Ishikawa (cell line): ENCODE measurements around the gene HGS.

Source experiments
- CEBPB ChIP-seq: IDR thresholded peaks from 2 replicates; pipeline ENCODE4 v1.6.1; 2012
- CREB1 ChIP-seq: IDR thresholded peaks from 2 replicates; pipeline ENCODE4 v1.6.1; 2012; ENCODE audit warnings: low read depth
- EGR1 ChIP-seq: IDR thresholded peaks from 2 replicates; pipeline ENCODE4 v1.6.1; 2012
- EP300 ChIP-seq: IDR thresholded peaks from 2 replicates; pipeline ENCODE4 v1.6.1; 2012; ENCODE audit warnings: borderline replicate concordance
- FOXM1 ChIP-seq: IDR thresholded peaks from 2 replicates; pipeline ENCODE4 v1.6.1; 2012; ENCODE audit warnings: low read depth, borderline replicate concordance
- NFIC ChIP-seq: IDR thresholded peaks from 2 replicates; pipeline ENCODE4 v1.6.1; 2012
- RAD21 ChIP-seq: IDR thresholded peaks from 2 replicates; pipeline ENCODE4 v1.6.1; 2012; ENCODE audit warnings: low read depth
- TAF1 ChIP-seq: IDR thresholded peaks from 2 replicates; pipeline ENCODE4 v1.6.1; 2012; ENCODE audit warnings: low read depth, mild to moderate bottlenecking
- TCF12 ChIP-seq: IDR thresholded peaks from 2 replicates; pipeline ENCODE4 v1.6.1; 2012; ENCODE audit warnings: low read depth
- TEAD4 ChIP-seq: IDR thresholded peaks from 2 replicates; pipeline ENCODE4 v1.6.1; 2012
- YY1 ChIP-seq: IDR thresholded peaks from 2 replicates; pipeline ENCODE4 v1.6.1; 2012; ENCODE audit warnings: low read depth
- ZBTB7A ChIP-seq: IDR thresholded peaks from 2 replicates; pipeline ENCODE4 v1.6.1; 2012; ENCODE audit warnings: low read depth
- TF ChIP-seq, protein P1 (sequence below): IDR thresholded peaks from 2 replicates; pipeline ENCODE4 v1.6.1; 2012
- TF ChIP-seq, protein P2 (sequence below): IDR thresholded peaks from 2 replicates; pipeline ENCODE4 v1.6.1; 2012
- TF ChIP-seq, protein P3 (sequence below): IDR thresholded peaks from 2 replicates; pipeline ENCODE4 v1.6.1; 2012; ENCODE audit warnings: low read depth, mild to moderate bottlenecking

HGS gene

DNA sequence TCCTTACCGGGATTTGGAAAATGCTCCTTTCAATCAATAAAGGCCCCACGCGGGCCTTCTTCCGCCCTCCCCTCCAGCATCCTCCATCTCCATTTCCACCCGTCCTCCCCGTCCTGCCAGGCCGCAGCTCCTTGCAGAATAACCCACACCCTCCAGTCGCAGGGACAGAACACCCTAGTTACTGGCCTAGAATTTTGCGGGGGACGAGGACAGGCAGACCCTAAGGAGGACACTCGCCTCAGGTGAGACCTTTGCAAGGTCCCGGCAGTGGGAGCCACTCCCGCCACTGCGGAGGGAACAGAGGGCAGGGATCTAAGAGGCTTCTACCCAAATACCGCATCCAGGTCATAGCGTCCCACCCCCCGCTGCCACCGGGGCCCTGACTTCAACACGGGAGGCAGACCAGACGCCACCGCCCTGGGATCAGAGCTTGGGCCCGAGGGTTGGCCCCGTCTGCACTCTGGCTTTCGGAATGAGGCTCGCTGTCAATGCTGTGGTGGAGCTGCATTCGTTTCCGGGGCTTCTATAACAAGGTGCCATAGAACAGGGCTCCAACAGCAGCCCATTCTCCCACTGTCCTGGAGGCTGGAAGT is 55.1 kb downstream of the HGS start:
- TF ChIP-seq, protein P1, sequence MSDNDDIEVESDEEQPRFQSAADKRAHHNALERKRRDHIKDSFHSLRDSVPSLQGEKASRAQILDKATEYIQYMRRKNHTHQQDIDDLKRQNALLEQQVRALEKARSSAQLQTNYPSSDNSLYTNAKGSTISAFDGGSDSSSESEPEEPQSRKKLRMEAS = no peak
- no peak for TF ChIP-seq YY1
- no peak for TF ChIP-seq RAD21
- no peak for TF ChIP-seq CREB1
- TF ChIP-seq FOXM1 = no peak
- no peak for TF ChIP-seq TCF12
- TF ChIP-seq ZBTB7A = no peak
- no peak for TF ChIP-seq EGR1
- TF ChIP-seq TAF1 = no peak
- no peak for TF ChIP-seq CEBPB

DNA sequence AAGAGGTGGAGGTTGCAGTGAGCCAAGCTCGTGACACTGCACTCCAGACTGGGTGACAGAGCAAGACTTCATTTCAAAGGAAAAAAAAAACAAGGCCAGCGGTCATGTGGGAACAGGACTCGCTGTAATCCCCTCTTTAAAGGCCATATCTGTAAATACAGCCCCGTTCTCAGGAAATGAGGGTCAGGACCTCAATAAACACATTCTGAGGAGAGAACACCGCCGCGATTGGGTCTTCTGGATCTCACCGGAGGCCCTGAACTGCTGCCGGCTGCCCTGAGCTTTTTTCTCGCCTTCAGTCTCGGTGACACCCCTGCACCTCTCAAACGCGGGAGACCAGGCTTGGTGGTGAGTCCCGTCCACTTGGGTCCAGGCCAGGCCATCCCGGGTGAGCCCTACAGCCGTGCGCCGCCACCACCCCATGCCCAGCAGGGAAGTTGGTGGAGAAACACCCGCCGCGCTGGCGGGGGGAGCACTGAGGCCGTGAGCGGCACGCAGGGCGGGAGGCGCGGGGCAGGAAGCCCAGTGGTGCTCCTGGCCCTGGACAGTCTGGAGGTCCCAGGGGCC is 56.7 kb downstream of the HGS start:
- TF ChIP-seq CEBPB (no peak), TAF1 (no peak), EP300 (no peak), EGR1 (no peak), TEAD4 (no peak), CREB1 (no peak), TCF12 (no peak), RAD21 (no peak)
- TF ChIP-seq, protein P1 = no peak

DNA sequence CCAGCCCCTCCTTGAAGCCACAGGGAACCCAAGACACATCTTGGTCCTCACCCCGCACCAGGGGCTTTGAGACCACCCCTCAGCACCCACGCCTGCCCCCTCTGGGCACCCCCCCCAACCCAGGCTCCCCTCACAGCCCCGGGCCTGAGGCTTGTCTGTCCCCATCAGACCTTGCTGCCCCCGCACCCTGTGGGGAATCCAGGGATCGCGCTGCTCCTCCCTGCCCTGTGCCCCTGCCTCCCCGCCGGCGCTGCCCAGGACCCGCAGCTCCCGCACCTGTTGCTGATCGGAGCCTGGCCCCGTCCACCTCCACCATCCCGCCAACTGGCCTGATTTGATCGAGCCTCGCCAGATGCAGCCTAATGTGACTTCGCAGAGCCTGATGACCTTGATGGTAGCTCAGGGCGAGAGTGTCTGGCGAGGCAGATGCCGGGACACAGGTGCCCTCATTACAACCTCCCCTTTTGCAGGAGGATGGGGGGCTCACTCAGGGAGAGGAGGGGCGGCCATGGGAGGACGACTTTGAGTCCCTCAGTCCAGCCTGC is 57.3 kb downstream of the HGS start:
- TF ChIP-seq CEBPB (no peak), ZBTB7A (0 out of 2 replicates have a peak, but pooled peaks have one; percentile 27)

DNA sequence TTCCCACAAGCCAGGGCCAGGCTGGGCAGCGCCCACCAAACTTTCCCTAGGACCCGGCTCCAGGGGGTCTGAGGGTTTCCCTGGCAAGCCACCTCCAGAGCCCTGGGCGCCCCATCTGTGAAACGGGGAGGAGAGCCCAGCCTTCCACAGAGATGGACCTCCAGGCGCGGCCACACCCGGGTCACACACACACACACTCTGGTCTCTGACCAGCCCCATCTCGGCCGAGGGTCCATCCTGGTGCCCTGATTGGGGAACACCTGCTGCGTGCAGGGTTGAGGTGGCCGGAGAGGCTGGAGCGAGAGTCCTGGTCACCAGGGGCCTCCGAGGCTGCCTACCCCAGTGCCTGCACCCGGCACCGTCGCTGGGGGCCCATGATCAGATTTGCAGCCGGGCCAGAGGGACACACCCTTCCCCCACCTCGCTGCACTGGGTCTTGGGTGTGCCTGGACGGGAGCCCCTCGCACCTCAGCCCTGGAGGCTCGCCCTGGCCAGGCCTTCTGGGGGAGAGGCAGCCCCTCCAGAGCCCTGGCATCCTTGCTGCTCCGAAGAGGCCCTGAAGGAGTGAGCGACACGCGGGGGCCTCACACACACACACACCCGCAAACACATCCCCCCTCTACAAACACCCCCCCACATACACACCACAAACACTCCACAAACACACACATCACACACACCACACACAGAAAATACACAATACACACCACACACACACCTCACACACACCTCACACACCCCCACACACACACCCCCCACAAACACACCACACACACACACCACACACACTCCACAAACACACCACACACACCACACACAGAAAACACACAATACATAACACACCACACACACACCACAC is 58.0 kb downstream of the HGS start:
- TF ChIP-seq FOXM1 (no peak), RAD21 (no peak), NFIC (no peak), CREB1 (no peak), ZBTB7A (no peak), TAF1 (no peak), YY1 (no peak)
- TF ChIP-seq, protein P1 = no peak
- TF ChIP-seq, protein P2, sequence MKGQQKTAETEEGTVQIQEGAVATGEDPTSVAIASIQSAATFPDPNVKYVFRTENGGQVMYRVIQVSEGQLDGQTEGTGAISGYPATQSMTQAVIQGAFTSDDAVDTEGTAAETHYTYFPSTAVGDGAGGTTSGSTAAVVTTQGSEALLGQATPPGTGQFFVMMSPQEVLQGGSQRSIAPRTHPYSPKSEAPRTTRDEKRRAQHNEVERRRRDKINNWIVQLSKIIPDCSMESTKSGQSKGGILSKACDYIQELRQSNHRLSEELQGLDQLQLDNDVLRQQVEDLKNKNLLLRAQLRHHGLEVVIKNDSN = no peak
- TF ChIP-seq, protein P3, sequence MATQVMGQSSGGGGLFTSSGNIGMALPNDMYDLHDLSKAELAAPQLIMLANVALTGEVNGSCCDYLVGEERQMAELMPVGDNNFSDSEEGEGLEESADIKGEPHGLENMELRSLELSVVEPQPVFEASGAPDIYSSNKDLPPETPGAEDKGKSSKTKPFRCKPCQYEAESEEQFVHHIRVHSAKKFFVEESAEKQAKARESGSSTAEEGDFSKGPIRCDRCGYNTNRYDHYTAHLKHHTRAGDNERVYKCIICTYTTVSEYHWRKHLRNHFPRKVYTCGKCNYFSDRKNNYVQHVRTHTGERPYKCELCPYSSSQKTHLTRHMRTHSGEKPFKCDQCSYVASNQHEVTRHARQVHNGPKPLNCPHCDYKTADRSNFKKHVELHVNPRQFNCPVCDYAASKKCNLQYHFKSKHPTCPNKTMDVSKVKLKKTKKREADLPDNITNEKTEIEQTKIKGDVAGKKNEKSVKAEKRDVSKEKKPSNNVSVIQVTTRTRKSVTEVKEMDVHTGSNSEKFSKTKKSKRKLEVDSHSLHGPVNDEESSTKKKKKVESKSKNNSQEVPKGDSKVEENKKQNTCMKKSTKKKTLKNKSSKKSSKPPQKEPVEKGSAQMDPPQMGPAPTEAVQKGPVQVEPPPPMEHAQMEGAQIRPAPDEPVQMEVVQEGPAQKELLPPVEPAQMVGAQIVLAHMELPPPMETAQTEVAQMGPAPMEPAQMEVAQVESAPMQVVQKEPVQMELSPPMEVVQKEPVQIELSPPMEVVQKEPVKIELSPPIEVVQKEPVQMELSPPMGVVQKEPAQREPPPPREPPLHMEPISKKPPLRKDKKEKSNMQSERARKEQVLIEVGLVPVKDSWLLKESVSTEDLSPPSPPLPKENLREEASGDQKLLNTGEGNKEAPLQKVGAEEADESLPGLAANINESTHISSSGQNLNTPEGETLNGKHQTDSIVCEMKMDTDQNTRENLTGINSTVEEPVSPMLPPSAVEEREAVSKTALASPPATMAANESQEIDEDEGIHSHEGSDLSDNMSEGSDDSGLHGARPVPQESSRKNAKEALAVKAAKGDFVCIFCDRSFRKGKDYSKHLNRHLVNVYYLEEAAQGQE = no peak
